Activated CD8-positive, alpha-beta memory T cell treated with anti-CD3 and anti-CD28 coated beads for 4 hours (primary cell): Measurements from ENCODE around the gene TBC1D8.

Experiments used
- DNase-seq, 2 donors: peaks; one replicate each; pipeline ENCODE4 v3.0.0-alpha.2; 2020; ENCODE audit warnings: low read depth in 2 of 2

Gene TBC1D8

DNA sequence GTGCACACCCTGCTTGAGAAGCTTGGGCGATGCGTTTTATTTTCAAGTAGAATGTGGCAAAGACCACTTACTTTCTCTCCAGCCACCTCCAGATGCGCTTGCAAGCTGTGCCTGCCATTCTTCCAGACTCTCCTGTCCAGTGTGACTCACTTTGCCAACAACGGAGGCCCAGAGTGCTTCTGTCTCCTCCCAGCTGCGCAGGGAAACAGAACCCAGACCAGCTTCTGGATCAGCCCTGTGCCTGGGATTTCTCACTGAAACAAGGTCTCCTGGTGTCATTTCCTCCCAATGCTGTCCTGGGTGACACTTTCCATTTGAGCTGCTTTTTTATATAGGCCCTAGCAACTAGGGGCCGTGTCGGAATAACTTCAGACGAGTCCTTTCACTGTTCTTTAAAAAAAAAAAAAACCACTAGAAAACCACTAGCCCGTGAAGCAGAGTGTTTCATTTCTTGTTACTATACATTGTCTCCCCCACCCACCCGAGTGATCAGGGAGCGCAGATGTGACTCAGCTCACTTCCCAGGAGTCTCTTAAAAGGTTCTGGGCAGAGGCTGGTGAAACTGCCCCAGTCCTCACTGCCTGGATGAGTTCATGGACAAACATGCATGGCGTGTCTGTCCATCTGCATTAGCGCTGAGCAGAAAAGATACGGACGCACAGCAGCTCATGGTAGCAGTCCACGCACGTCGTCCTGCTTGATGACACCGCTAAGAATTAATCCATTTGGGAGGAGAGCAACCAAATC, 174.4 kb downstream of the TBC1D8 start:
- no peak for DNase-seq

DNA sequence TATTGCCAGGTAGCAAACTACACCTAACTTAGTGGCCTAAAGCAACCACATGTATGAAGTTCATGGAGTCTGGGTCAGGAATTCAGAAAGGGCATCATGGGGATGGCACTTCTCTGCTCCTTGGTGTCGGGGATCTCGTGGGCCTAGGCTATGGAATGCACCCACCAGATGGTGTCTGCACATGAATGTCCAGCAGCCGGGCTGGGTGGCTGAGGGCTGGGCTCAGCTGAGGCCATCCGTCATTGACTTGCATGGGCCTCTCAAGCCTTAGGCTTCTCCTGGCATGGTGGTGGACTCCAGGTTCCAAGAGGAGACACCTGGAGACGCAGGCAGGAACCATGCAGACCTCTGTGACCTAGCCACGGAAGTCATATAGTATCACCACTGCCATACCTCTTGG, 175.1 kb downstream of the TBC1D8 start:
- DNase-seq = no peak

DNA sequence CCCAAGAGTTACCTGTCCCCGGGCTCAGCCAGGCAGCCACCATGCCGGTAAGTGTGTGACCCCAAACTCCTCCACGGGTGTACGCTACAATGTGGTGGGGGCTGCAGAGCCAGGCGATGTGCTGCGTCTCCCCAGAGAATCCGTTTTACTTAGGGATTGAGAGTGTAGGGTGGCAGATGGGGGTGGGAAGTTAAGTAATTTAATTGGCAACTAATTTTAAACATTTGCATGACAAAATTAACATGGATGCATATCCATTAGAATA, 175.7 kb downstream of the TBC1D8 start:
- no peak for DNase-seq

DNA sequence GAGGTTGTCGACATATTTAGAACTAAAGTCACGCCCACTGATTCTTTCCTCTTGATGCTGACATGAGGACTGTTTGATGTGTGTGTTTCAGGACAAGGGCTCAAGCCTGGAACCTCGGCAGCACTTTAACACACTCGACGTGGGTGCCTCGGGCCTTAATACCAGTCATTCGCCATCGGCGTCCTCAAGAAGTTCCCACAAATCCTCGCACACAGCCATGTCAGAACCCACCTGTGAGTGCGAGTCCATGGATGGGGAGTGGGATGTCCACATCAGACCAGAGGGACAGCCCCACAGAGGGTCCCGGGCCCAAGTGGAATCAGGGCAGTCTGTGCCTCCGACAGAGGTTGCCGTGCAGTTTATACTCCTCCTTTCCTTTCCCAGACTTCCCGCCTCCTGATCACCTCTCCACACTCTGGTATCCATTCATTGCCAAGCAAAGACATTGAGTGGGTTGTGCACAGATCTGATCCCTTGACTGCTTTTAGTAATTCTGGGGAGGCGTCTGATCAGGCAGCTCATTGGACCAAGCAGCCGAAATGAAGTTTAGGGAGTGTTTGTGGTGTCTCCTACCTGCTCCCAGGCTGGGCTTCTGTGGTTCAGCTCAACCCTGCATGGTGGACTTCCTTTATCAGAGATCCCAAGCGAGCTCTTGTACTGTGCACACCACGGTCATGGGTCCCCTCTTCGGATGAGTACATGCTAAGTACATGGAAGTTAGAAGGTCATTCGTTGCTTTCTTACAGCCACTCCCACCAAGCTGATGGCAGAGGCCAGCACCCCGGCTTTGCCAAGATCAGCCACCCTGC, 176.3 kb downstream of the TBC1D8 start:
- no peak for DNase-seq

DNA sequence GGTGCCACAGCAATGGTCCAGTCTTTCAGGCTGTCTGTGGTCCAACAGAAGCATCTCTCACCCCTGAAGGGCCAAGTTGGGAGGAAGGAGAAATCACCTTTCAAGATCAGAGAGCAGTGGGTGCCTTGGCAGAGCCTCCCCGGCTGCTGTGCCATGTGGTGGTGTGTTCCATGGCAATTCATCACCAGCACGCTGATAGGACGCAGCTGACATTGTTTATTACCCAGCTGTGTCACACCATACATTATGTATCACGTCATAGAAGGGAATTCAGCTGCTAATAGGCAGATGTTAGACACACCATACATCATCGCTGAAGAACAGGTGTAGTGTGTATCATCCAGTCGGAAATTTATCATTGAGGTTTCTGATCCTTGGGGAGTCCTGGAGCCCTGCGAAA, 178.7 kb downstream of the TBC1D8 start:
- DNase-seq = no peak

DNA sequence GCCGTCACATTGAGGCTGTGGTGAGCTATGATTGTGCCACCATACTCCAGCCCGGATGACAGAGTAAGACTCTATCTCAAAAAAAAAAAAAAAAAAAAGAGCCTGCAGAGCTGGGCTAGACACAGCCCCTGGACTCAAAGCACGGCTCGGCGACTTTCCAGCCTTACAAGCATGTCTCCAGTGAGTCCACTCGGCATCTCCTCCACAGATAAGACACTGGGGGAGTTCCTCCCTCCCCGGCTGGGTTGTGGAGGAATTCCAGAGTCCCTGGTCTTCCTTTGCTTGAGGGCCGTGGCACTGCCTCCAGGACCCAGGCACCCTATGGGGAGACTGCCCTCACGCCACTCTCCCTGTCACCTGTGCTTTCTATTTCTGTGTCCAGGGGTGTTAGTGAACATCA, 180.0 kb downstream of the TBC1D8 start:
- DNase-seq = no peak

DNA sequence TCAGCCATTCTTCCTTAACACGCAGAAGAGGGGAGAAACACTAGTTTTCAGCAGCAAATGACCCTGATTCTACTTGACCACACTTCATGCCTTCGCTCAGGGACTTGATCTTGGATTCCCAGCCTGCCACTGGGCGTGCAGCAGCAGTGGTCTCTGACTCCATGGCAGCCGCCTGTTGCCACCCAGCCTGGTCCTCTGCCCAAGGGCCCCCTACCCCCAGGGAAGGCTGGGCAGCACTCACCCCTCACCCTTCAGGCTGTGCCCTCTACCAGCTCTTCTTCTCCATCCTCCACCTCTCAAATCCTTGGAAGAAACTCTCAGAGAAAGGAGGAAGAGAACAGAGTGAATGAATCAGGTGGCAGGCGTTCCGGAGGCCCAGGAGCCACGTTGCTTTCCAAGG, 181.2 kb downstream of the TBC1D8 start:
- DNase-seq = no peak

DNA sequence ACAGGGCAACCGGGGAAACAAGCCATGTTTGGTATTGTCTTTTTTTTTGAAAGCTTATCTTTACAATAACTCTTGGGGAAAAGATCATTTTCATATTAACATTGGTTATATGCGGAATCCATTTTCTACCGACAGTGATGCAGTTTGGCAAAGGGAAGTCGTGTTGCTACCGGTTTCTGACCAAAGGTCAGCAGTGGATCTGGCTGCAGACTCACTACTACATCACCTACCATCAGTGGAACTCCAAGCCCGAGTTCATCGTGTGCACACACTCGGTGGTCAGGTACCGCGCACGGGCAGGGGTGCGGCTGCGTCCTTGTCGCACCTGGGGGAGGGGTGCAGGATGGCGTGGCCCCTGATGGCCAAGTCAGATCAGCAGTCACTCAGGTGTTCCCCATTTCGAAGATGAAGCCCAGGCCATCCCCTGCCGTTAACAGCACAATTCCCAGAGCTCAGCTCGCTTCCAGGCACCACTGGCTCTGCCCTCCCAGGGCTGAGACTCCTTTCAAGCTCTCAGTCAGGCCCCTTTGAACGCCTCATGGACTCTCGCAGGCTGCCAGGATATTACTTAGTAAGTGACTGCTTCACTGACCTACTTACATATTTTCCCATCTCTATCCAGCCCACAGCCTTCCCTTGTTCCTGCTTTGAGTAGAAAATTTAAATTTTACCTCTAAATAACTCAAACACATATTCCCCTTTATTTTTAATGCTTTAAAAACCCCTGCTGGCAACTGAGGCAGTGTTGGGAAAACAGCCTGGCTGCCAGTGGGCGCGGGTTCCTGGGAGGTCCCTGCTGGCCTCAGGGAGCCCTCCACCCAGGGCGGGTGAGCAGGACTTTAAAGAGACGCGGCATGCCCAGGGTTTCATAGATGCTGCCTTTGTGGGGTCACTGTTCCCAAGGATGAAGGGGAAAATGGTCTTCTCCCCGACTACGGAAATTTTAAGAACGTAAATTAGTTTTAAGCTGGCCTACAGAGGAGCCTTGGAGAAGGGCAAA, 182.7 kb downstream of the TBC1D8 start:
- no peak for DNase-seq

DNA sequence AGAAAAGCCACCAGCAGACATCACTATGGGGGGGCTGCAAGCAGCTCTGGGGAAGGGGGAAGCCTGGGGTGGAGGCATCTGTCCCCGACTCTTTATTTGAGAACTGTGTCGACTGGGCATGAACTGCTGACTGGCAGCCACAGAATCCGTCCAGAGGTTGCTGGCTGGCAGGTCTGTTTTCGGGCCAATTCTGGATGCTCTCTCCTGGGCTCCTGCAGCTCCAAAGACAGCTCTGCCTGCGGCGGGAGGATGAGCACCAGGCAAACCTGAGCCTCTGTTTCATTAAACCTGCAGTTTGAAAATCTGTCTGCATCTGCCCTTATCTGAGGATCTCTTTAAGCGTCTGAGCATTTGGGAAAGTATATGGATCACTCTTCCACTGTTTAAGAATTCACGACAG, 183.5 kb downstream of the TBC1D8 start:
- no peak for DNase-seq

DNA sequence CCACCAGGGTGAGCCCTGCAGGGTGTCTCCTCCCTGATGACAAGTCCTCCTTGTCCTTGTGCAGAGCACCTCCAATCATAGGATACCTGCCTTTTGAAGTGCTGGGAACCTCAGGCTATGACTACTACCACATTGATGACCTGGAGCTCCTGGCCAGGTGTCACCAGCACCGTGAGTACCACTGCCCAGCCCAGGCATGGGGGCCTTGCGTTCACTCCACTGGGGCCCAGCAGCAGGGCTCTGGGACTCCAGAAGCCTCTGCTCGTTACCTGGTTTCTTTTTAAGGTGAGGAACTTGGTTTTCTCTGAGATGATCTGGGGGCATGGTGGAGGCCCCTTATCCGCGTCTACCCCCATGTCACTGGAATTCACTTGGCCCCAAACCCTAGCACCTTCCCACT, 185.6 kb downstream of the TBC1D8 start:
- no peak for DNase-seq

DNA sequence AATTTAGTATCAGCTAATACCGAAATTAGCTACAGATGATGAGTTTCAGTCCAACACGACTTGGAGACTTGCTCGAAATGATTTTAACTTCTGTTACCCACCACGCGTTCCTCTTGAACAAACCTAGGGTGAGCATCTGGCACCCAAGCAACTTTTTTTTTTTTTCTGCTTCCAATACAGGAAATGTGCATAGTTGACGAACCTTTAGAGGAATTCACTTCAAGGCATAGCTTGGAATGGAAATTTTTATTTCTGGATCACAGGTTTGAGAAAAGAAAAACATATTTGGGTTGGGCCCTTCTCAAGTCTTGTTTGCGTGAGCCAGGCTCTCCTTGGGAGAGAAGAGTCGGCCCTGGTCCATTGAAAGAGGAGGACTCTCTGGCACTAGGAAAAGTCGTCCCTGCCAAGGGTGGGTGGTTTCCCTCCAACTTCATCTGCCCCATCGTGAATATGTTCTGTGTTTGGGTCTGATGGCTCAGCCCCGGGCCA, 186.5 kb downstream of the TBC1D8 start:
- no peak for DNase-seq

DNA sequence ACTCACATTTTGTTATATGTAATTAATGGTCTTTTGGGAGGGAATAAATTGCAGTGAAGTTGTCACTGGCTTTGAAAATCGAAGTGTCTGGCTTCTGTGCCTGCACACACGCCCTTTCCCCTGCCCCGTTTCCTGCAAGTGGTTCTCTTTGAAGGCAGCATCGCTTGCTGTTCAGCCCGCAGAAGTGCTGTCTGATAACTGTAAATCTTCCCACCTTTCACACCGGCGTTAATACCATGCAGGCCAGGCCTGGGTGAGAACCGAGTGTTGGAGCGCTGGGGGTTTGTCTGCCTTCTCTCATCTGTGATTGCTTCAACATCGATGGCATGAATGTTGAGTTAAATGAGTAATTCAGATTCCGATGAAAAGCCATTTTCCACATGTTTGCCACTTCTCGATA, 187.0 kb downstream of the TBC1D8 start:
- DNase-seq = no peak

DNA sequence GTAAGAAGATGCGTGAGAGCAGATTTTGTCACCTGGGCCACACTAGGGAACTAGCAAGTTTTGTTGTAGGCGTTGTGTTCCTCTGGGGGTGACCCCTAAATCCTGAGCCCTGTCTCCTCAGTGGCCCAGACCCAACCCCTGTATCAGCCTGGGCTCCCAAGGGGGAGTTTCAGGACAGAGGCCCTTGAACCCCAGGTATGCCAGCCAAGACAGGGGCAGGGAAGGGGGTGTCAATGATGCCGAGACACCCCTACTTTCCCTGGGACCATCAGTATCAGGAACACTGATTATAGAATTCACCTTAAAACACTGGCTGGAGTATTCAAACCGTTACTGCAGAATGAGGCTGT, 188.2 kb downstream of the TBC1D8 start:
- no peak for DNase-seq

DNA sequence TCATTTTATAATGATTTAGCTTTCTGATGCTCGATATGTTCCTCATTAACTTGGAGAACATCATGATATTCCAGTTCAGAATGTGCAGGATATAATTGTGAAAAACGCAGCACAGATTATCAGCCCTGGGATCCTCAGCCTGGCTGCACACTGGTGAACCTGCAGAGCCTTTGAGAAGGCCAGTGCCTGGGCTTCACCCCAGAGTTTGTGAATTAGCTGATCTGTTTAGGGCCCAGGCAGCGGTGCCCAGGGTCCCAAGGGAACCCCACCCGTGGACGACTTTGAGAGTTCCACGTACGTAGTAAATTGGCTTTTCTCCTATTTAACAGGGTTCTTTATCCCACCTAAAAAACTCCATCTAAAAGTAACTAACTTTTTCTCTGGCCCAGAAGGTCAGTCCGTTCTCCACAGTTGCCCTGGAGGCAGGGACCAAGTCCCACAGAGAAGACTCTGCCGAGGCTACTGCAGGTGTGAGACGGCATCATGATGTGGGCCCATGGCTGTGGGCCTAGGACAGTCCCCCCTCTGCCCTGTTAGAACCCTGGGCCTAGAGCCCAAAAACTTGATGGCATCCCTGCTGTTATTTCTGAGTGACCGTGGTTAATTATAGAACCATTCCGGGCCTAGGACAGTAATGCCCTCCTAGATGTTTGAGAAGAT, 188.7 kb downstream of the TBC1D8 start:
- no peak for DNase-seq

DNA sequence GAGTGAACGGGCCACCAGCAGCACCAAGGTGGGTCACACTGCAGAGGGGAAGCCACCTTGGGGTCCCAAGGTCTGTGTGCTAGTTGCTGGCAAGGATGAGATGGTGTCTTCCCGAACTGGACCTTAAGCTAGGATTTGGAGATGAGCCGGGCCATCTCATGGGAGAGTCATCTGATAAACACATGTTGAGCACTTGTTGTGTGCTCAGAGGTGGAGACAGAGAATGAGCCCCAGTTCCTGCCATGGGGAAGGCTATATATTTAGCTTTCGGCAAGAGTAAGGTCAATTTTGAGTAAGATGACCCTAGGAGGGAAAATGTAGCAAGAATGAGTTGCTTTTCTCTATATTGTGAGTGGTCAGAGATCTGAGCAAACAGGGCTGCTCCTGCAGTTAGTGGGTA, 190.5 kb downstream of the TBC1D8 start:
- no peak for DNase-seq

DNA sequence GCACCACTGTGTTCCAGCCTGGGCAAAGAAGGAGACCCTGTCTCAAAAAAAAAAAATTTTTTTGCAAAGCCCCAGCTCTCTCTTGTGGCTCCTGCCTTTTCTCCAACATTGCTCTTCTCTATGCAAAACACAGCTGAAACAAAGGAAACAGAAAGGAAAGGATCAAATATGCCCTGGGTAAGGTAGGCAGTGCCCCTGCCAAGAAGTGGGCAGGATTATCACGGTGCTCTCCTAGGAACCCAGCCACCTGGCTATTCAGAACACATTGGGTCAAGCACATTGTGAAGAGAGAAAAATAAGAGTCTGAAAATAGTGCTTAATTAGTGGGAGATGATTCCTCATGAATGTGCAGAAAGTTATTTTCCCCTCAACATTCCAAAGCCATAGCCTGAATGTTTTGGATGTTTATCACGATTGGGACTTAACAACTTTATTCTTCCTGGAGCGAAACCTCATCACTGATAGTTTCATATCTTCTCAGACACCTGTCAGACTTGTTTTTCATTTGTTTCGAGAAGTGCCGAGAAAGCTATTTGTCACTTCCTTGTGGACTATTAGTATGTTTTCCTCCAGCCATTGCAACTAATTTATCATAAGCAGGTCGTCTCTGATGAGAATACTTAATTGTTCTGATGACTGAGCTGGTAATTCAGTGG, 191.8 kb downstream of the TBC1D8 start:
- DNase-seq = no peak

DNA sequence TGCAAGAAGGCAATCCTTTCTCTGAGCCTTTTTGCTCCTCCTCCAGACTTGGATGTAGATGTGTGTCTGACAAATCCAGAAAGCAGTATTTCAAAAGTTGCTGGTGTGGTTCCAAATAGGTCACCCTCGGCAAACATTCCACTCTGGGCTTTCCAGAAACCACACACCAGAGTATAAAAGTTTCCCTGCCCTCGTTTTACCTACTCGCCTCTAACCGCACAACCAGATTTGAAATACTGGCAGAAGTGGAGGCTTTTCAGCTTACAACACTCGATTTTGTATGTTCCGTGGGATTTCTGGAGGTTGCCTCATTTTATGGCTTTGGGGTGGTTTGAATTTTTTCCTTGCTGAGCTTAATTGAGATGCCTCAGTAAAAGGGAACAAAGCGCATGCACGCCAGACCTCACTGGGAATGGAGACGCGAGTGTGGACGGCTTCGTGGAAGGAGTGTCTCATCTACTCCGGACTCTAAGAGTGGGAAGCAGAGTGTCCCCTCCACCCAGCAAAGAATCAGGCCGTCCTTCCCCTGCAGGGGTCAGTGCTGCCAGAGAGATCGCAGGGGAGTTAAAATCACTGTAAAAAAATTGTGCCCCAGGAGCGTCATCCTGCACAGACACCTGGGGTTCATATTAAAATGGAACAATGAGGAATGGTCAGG, 193.1 kb downstream of the TBC1D8 start:
- DNase-seq = no peak
